Measurements from ENCODE around the gene LCE1E.

- TF ChIP-seq POLR2A (IDR thresholded peaks at IDR 0.05) (no peak), CTCF (IDR thresholded peaks at IDR 0.05) (no peak)
Measured at GRCh38 chr1:152768847-152769533, 17.1 kb upstream of the LCE1E start.
